ENCODE measurements around the gene SLIT1.

The SLIT1 gene

GRCh38 chr10:97131181-97131628, 54.6 kb downstream of the SLIT1 start:
- Histone ChIP-seq H3K4ac (ENCODE audit: low read depth, low read length) (no peak overlapping the region), H3K9ac (ENCODE audit: low read length) (no peak overlapping the region), H3K18ac (ENCODE audit: low read length) (no peak overlapping the region), H3K27me3 (ENCODE audit: insufficient read depth, low read length, poor library complexity) (no peaks in the 10 kb centered on the region), H3K23ac (ENCODE audit: low read length) (no peak overlapping the region), H3K27ac (ENCODE audit: low read depth, low read length) (no peak overlapping the region), H3K79me1 (ENCODE audit: low read length) (no peaks in the 10 kb centered on the region), H4K5ac (ENCODE audit: low read length) (no peak overlapping the region), H2AK5ac (ENCODE audit: low read length) (no peak overlapping the region), H3K56ac (ENCODE audit: low read length) (no peak overlapping the region), H3K4me2 (ENCODE audit: low read length) (no peak overlapping the region), H2BK5ac (ENCODE audit: low read length) (no peak overlapping the region), H3K79me2 (ENCODE audit: control insufficient read depth, insufficient read depth, low read length) (no peaks in the 10 kb centered on the region), H3K36me3 (ENCODE audit: control insufficient read depth, insufficient read depth, low read length) (no peaks in the 10 kb centered on the region), H3K4me1 (ENCODE audit: control insufficient read depth, low read depth, low read length) (no peaks in the 10 kb centered on the region), H4K8ac (ENCODE audit: low read depth, low read length) (no peak overlapping the region), H3K4me3 (ENCODE audit: low read length) (no peak overlapping the region), H2BK120ac (ENCODE audit: low read depth, low read length) (no peak overlapping the region), H2BK15ac (replicated peaks; ENCODE audit: low read depth) (no peak overlapping the region)
- WGBS (ENCODE audit: extremely low coverage, insufficient coverage, low lambda C conversion rate), result no CpG with 5 or more reads among the region's 8 CpGs
- DNase-seq, result no peak

GRCh38 chr10:97129666-97130065, 56.1 kb downstream of the SLIT1 start:
- no peak overlapping the region for H4K5ac ChIP-seq (ENCODE audit: low read length)
- DNase-seq, result no peak
- H3K4me1 ChIP-seq (ENCODE audit: control insufficient read depth, low read depth, low read length), result no peaks in the 10 kb centered on the region
- no peak overlapping the region for H3K4me2 ChIP-seq (ENCODE audit: low read length)
- no peaks in the 10 kb centered on the region for H3K27me3 ChIP-seq (ENCODE audit: insufficient read depth, low read length, poor library complexity)
- no peak overlapping the region for H3K4ac ChIP-seq (ENCODE audit: low read depth, low read length)
- H3K18ac ChIP-seq (ENCODE audit: low read length), result no peak overlapping the region
- no peak overlapping the region for H4K8ac ChIP-seq (ENCODE audit: low read depth, low read length)
- H3K27ac ChIP-seq (ENCODE audit: low read depth, low read length), result no peak overlapping the region
- H3K79me1 ChIP-seq (ENCODE audit: low read length), result no peaks in the 10 kb centered on the region
- H3K56ac ChIP-seq (ENCODE audit: low read length), result no peak overlapping the region
- no peaks in the 10 kb centered on the region for H3K79me2 ChIP-seq (ENCODE audit: control insufficient read depth, insufficient read depth, low read length)
- no peak overlapping the region for H3K4me3 ChIP-seq (ENCODE audit: low read length)
- H2BK120ac ChIP-seq (ENCODE audit: low read depth, low read length), result no peak overlapping the region
- no peaks in the 10 kb centered on the region for H3K36me3 ChIP-seq (ENCODE audit: control insufficient read depth, insufficient read depth, low read length)
- H2BK5ac ChIP-seq (ENCODE audit: low read length), result no peak overlapping the region
- no CpG with 5 or more reads among the region's 11 CpGs for WGBS (ENCODE audit: extremely low coverage, insufficient coverage, low lambda C conversion rate)
- H2AK5ac ChIP-seq (ENCODE audit: low read length), result no peak overlapping the region
- no peak overlapping the region for H3K23ac ChIP-seq (ENCODE audit: low read length)
- no peak overlapping the region for H3K9ac ChIP-seq (ENCODE audit: low read length)
- H2BK15ac ChIP-seq (replicated peaks; ENCODE audit: low read depth), result no peak overlapping the region

DNA sequence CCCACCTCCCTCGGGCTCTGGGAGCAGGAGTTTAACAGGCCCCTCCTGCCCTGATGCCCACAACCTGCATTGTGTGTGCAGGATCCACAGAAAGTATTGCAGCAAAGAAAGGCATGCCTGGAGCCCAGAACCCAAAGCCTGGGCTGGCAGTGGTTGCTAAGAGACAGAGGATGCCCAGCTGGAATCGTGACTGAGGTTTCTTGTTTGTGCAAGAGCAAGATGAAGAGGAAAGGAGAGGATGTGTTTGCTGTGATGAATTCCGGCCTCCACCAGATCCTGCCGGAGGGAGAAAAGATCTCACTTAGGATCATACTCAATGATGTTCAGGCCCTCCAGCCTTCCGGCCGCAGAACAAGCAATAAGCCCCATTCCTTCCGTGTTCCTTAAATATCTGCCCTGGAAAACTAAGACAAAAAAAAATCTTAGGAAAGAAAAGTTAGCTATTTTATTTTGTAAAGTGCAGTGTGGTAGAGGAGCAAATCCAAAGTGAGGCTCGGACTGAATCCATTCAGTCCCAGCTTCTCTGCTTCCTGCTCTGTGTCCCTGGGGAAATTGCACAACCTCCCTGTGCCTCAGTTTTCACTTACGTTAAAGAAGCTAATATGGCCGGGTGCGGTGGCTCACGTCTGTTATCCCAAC, 57.1 kb downstream of the SLIT1 start:
- Histone ChIP-seq H3K27me3 (ENCODE audit: insufficient read depth, low read length, poor library complexity) (no peaks in the 10 kb centered on the region), H2AK5ac (ENCODE audit: low read length) (no peak overlapping the region), H2BK5ac (ENCODE audit: low read length) (no peak overlapping the region), H2BK15ac (replicated peaks; ENCODE audit: low read depth) (no peak overlapping the region), H3K27ac (ENCODE audit: low read depth, low read length) (no peak overlapping the region), H4K5ac (ENCODE audit: low read length) (no peak overlapping the region), H3K4me3 (ENCODE audit: low read length) (no peak overlapping the region), H3K79me1 (ENCODE audit: low read length) (no peaks in the 10 kb centered on the region), H4K8ac (ENCODE audit: low read depth, low read length) (no peak overlapping the region), H3K18ac (ENCODE audit: low read length) (no peak overlapping the region), H3K23ac (ENCODE audit: low read length) (no peak overlapping the region), H3K4ac (ENCODE audit: low read depth, low read length) (no peak overlapping the region), H3K79me2 (ENCODE audit: control insufficient read depth, insufficient read depth, low read length) (no peaks in the 10 kb centered on the region), H2BK120ac (ENCODE audit: low read depth, low read length) (no peak overlapping the region), H3K56ac (ENCODE audit: low read length) (no peak overlapping the region), H3K4me2 (ENCODE audit: low read length) (no peak overlapping the region), H3K9ac (ENCODE audit: low read length) (no peak overlapping the region), H3K4me1 (ENCODE audit: control insufficient read depth, low read depth, low read length) (no peaks in the 10 kb centered on the region), H3K36me3 (ENCODE audit: control insufficient read depth, insufficient read depth, low read length) (no peaks in the 10 kb centered on the region)
- DNase-seq, result no peak
- WGBS (ENCODE audit: extremely low coverage, insufficient coverage, low lambda C conversion rate), result no CpG with 5 or more reads among the region's 12 CpGs

DNA sequence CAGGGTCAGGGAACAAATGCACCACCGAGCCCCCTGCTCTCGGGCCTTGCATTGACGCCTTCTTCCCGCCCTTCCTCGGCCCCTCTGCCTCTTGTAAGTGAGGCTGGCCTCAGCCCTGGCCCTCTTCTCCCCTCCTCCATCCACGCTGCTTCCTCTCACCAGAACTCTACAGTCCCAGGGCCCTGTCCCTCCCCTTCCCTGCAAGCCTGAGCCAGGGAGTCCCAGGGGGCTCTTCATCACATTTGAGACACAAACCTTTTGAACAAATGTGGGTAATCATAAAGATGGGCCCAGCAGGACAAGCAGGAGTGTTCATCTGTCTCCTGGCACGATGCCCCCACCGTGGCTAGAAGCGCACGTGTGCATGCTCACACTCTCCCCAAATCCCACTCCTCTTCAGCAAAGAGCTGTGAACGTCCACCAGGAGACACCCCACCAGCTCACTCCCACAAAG, 57.7 kb downstream of the SLIT1 start:
- Histone ChIP-seq H4K8ac (ENCODE audit: low read depth, low read length) (no peak overlapping the region), H4K5ac (ENCODE audit: low read length) (no peak overlapping the region), H3K18ac (ENCODE audit: low read length) (no peak overlapping the region), H3K56ac (ENCODE audit: low read length) (no peak overlapping the region), H2AK5ac (ENCODE audit: low read length) (no peak overlapping the region), H3K36me3 (ENCODE audit: control insufficient read depth, insufficient read depth, low read length) (no peaks in the 10 kb centered on the region), H3K4me3 (ENCODE audit: low read length) (no peak overlapping the region), H3K9ac (ENCODE audit: low read length) (no peak overlapping the region), H3K4ac (ENCODE audit: low read depth, low read length) (no peak overlapping the region), H2BK15ac (replicated peaks; ENCODE audit: low read depth) (no peak overlapping the region), H3K23ac (ENCODE audit: low read length) (no peak overlapping the region), H2BK120ac (ENCODE audit: low read depth, low read length) (no peak overlapping the region), H2BK5ac (ENCODE audit: low read length) (no peak overlapping the region), H3K79me1 (ENCODE audit: low read length) (no peaks in the 10 kb centered on the region), H3K4me1 (ENCODE audit: control insufficient read depth, low read depth, low read length) (no peaks in the 10 kb centered on the region), H3K27me3 (ENCODE audit: insufficient read depth, low read length, poor library complexity) (no peaks in the 10 kb centered on the region), H3K79me2 (ENCODE audit: control insufficient read depth, insufficient read depth, low read length) (no peaks in the 10 kb centered on the region), H3K4me2 (ENCODE audit: low read length) (no peak overlapping the region), H3K27ac (ENCODE audit: low read depth, low read length) (no peak overlapping the region)
- no CpG with 5 or more reads among the region's 11 CpGs for WGBS (ENCODE audit: extremely low coverage, insufficient coverage, low lambda C conversion rate)
- DNase-seq, result no peak

- no peak overlapping the region for H3K9ac ChIP-seq (ENCODE audit: low read length)
- no peak overlapping the region for H3K4me3 ChIP-seq (ENCODE audit: low read length)
- no peak overlapping the region for H2BK120ac ChIP-seq (ENCODE audit: low read depth, low read length)
- H2BK15ac ChIP-seq (replicated peaks; ENCODE audit: low read depth), result no peak overlapping the region
- no peak overlapping the region for H2BK5ac ChIP-seq (ENCODE audit: low read length)
- H4K8ac ChIP-seq (ENCODE audit: low read depth, low read length), result no peak overlapping the region
- no peaks in the 10 kb centered on the region for H3K79me2 ChIP-seq (ENCODE audit: control insufficient read depth, insufficient read depth, low read length)
- no peak for DNase-seq
- H3K18ac ChIP-seq (ENCODE audit: low read length), result no peak overlapping the region
- no peaks in the 10 kb centered on the region for H3K27me3 ChIP-seq (ENCODE audit: insufficient read depth, low read length, poor library complexity)
- H3K4me1 ChIP-seq (ENCODE audit: control insufficient read depth, low read depth, low read length), result no peaks in the 10 kb centered on the region
- H3K27ac ChIP-seq (ENCODE audit: low read depth, low read length), result no peak overlapping the region
- no peak overlapping the region for H3K4ac ChIP-seq (ENCODE audit: low read depth, low read length)
- no peaks in the 10 kb centered on the region for H3K36me3 ChIP-seq (ENCODE audit: control insufficient read depth, insufficient read depth, low read length)
- no peak overlapping the region for H2AK5ac ChIP-seq (ENCODE audit: low read length)
- no peak overlapping the region for H3K4me2 ChIP-seq (ENCODE audit: low read length)
- no peak overlapping the region for H3K23ac ChIP-seq (ENCODE audit: low read length)
- WGBS (ENCODE audit: extremely low coverage, insufficient coverage, low lambda C conversion rate), result no CpG with 5 or more reads among the region's 7 CpGs
- no peaks in the 10 kb centered on the region for H3K79me1 ChIP-seq (ENCODE audit: low read length)
- no peak overlapping the region for H4K5ac ChIP-seq (ENCODE audit: low read length)
- no peak overlapping the region for H3K56ac ChIP-seq (ENCODE audit: low read length)
Observed at GRCh38 chr10:97127509-97127908, 58.2 kb downstream of the SLIT1 start.

GRCh38 chr10:97124211-97124610, 61.5 kb downstream of the SLIT1 start:
- H3K4me1 ChIP-seq (ENCODE audit: control insufficient read depth, low read depth, low read length), result no peaks in the 10 kb centered on the region
- no peak overlapping the region for H2BK5ac ChIP-seq (ENCODE audit: low read length)
- no peak for DNase-seq
- H3K27me3 ChIP-seq (ENCODE audit: insufficient read depth, low read length, poor library complexity), result no peaks in the 10 kb centered on the region
- H4K8ac ChIP-seq (ENCODE audit: low read depth, low read length), result no peak overlapping the region
- H2BK15ac ChIP-seq (replicated peaks; ENCODE audit: low read depth), result no peak overlapping the region
- H3K36me3 ChIP-seq (ENCODE audit: control insufficient read depth, insufficient read depth, low read length), result no peaks in the 10 kb centered on the region
- no peak overlapping the region for H3K4me2 ChIP-seq (ENCODE audit: low read length)
- H3K56ac ChIP-seq (ENCODE audit: low read length), result no peak overlapping the region
- no peak overlapping the region for H2AK5ac ChIP-seq (ENCODE audit: low read length)
- no peak overlapping the region for H3K27ac ChIP-seq (ENCODE audit: low read depth, low read length)
- H3K18ac ChIP-seq (ENCODE audit: low read length), result no peak overlapping the region
- no peak overlapping the region for H3K4ac ChIP-seq (ENCODE audit: low read depth, low read length)
- no peak overlapping the region for H3K4me3 ChIP-seq (ENCODE audit: low read length)
- H3K79me2 ChIP-seq (ENCODE audit: control insufficient read depth, insufficient read depth, low read length), result no peaks in the 10 kb centered on the region
- H4K5ac ChIP-seq (ENCODE audit: low read length), result no peak overlapping the region
- no CpG with 5 or more reads among the region's 5 CpGs for WGBS (ENCODE audit: extremely low coverage, insufficient coverage, low lambda C conversion rate)
- H3K23ac ChIP-seq (ENCODE audit: low read length), result no peak overlapping the region
- no peak overlapping the region for H3K9ac ChIP-seq (ENCODE audit: low read length)
- no peaks in the 10 kb centered on the region for H3K79me1 ChIP-seq (ENCODE audit: low read length)
- no peak overlapping the region for H2BK120ac ChIP-seq (ENCODE audit: low read depth, low read length)
